Activated CD8-positive, alpha-beta memory T cell treated with anti-CD3 and anti-CD28 coated beads, Interleukin-2, amount 50 U/mL, for 4 hours (primary cell): ENCODE results near the gene FAT1.

ENCODE experiments used
- DNase-seq: peaks from one replicate; pipeline ENCODE4 v3.0.0-alpha.2; 2020

Gene FAT1

GRCh38 chr4:186724058-186724863 is 605 bp upstream of the FAT1 start:
- no peak for DNase-seq

- DNase-seq: no peak
These were observed 812 bp downstream of the FAT1 start for GRCh38 chr4:186722796-186723291.

- no peak for DNase-seq
These were observed 3.5 kb downstream of the FAT1 start for GRCh38 chr4:186719925-186720694.

GRCh38 chr4:186717556-186717955 is 6.1 kb downstream of the FAT1 start:
- DNase-seq: no peak

GRCh38 chr4:186715077-186715476 is 8.6 kb downstream of the FAT1 start:
- DNase-seq: no peak

GRCh38 chr4:186714006-186714675 is 9.5 kb downstream of the FAT1 start:
- no peak for DNase-seq

GRCh38 chr4:186712690-186713089 is 11.0 kb downstream of the FAT1 start:
- DNase-seq: no peak

- DNase-seq: no peak
These were observed 13.0 kb downstream of the FAT1 start for GRCh38 chr4:186710521-186711119.

GRCh38 chr4:186709517-186709916 is 14.1 kb downstream of the FAT1 start:
- DNase-seq: no peak

- DNase-seq: no peak
These were observed 15.1 kb downstream of the FAT1 start for GRCh38 chr4:186708554-186708953.

- no peak for DNase-seq
These were observed 15.7 kb downstream of the FAT1 start for GRCh38 chr4:186707996-186708395.

- DNase-seq: no peak
These were observed 16.1 kb downstream of the FAT1 start for GRCh38 chr4:186707574-186707973.

GRCh38 chr4:186704057-186704456 is 19.6 kb downstream of the FAT1 start:
- no peak for DNase-seq

- DNase-seq: no peak
These were observed 20.1 kb downstream of the FAT1 start for GRCh38 chr4:186703510-186703909.

GRCh38 chr4:186702940-186703339 is 20.7 kb downstream of the FAT1 start:
- DNase-seq: no peak

GRCh38 chr4:186702297-186702696 is 21.4 kb downstream of the FAT1 start:
- no peak for DNase-seq

GRCh38 chr4:186701788-186702187 is 21.9 kb downstream of the FAT1 start:
- no peak for DNase-seq

- DNase-seq: no peak
These were observed 22.4 kb downstream of the FAT1 start for GRCh38 chr4:186701273-186701672.

GRCh38 chr4:186700746-186701145 is 22.9 kb downstream of the FAT1 start:
- no peak for DNase-seq

- no peak for DNase-seq
These were observed 23.7 kb downstream of the FAT1 start for GRCh38 chr4:186699881-186700397.

GRCh38 chr4:186699298-186699697 is 24.4 kb downstream of the FAT1 start:
- no peak for DNase-seq

GRCh38 chr4:186698525-186698924 is 25.1 kb downstream of the FAT1 start:
- DNase-seq: no peak

- DNase-seq: no peak
These were observed 25.6 kb downstream of the FAT1 start for GRCh38 chr4:186698028-186698427.
